Cardiac fibroblast (primary cell): ENCODE results near the gene INPP5A.
"Not testable (repeated sequence)": the region's sequence is repeated elsewhere in the genome, so short reads cannot be mapped to it uniquely, and the experiment has no call there.

Experiments used
- DNase-seq, 2 donors: peaks; one replicate each; pipeline versions ENCODE4 v3.0.0 to v3.0.0-alpha.2; 2010; ENCODE audit warnings: low read depth in 2 of 2
- H3K4me3 ChIP-seq, 2 donors: replicated peaks in 1 of 2; 1 replicate in 1 of 2; 2 replicates in 1 of 2; pipeline ENCODE4 v1.5.1; 2011; ENCODE audit warnings: low read depth in 2 of 2, low read length in 2 of 2, mild to moderate bottlenecking in 2 of 2, moderate library complexity in 1 of 2
- TF ChIP-seq, protein P1 (sequence below): IDR thresholded peaks from one replicate; pipeline ENCODE4 v1.5.1; 2011; ENCODE audit warnings: low read depth, mild to moderate bottlenecking, low read length, inconsistent platforms

Gene INPP5A

DNA sequence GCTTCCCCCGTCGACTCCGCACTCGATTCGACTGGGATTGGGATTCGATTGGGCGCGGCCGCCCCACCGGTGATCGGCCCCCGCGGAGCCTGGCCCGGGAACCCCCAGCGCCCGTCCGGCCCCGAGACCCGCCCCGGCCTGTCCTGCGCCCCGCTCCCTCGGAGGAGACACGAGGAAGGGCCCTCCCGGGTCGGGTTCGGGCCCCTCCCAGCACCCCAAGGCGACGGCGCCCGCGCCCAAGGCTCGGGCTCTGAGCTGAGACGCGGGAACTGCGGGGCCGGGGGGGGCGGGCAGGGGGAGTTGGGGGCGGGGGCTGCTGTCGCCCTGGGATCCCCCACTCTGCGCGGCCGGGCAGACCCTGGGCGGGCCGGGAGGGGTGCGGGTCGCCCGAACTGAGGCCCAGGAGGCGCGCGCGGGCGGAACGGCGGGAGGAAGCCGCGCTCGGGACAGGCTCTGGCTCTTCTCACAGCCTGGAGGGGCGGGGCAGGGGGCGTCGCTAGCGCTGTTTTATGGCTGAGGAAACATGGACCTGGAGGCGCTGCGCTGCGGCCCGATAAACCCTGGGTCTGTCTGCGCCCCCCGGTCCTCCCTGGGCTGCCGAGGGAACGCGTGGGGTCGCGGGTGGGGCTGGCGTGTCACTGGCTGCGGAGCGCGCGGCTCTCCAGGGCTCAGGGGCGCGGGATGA lies 250.1 kb downstream of the INPP5A start:
- TF ChIP-seq, protein P1, sequence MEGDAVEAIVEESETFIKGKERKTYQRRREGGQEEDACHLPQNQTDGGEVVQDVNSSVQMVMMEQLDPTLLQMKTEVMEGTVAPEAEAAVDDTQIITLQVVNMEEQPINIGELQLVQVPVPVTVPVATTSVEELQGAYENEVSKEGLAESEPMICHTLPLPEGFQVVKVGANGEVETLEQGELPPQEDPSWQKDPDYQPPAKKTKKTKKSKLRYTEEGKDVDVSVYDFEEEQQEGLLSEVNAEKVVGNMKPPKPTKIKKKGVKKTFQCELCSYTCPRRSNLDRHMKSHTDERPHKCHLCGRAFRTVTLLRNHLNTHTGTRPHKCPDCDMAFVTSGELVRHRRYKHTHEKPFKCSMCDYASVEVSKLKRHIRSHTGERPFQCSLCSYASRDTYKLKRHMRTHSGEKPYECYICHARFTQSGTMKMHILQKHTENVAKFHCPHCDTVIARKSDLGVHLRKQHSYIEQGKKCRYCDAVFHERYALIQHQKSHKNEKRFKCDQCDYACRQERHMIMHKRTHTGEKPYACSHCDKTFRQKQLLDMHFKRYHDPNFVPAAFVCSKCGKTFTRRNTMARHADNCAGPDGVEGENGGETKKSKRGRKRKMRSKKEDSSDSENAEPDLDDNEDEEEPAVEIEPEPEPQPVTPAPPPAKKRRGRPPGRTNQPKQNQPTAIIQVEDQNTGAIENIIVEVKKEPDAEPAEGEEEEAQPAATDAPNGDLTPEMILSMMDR = no peak
- H3K4me3 ChIP-seq = no peak overlapping the region
- DNase-seq = no peak

DNA sequence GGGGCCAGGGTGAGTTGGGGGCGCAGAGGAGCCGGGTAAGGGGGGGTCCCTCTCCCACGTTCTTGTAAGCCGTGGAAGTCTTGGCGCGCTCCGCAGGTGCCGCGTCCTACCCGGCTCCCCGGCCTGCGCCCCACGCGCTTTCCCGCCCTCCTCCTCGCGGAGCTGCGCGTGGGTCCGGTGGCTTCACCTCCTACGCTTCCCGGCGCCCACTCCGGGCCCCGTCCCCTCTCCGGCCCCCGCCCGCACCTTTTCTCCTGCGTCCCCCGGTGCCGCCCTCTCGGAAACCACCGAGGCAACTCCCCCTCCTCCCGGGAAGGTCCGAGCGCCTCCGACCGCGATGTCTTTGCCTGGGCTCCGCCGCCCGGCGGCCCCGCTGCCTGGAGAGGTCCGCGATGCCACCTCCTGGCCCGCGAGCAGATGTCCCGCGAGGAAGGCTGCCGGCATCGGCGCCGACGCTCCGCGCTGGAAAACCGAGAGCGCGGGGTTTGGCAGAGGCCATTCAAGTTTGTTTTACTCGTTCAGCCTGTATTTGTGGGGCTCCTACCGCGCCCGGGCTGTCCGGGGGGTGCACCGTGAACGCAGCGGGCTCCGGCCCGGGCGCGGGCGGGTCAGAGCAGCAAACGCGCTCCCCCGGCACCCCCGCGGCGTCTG lies 250.7 kb downstream of the INPP5A start:
- peak; percentile 16 to 30 for DNase-seq
- H3K4me3 ChIP-seq = no peak overlapping the region
- TF ChIP-seq, protein P1 = peak; percentile 16

DNA sequence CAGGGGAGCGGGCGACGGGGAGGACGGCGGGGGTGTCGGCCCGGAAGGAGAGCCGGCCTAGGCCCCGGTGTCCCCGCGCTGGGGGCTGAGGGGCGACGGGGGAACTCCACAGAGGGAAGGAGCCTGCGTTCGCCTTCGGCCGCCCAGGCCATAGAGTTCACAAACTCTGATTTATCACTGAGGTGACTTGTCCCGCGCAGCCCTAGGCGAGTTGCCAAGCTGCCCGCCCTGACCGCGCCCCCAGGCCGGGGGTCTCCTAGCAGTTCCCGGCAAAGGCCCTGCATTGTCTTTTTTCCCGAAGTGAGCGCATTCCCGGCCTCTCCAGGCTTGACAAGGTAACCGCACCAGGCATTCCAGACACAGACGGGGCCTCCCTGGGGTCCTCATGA lies 251.2 kb downstream of the INPP5A start:
- no peak overlapping the region for H3K4me3 ChIP-seq
- TF ChIP-seq, protein P1 = no peak
- DNase-seq = no peak

DNA sequence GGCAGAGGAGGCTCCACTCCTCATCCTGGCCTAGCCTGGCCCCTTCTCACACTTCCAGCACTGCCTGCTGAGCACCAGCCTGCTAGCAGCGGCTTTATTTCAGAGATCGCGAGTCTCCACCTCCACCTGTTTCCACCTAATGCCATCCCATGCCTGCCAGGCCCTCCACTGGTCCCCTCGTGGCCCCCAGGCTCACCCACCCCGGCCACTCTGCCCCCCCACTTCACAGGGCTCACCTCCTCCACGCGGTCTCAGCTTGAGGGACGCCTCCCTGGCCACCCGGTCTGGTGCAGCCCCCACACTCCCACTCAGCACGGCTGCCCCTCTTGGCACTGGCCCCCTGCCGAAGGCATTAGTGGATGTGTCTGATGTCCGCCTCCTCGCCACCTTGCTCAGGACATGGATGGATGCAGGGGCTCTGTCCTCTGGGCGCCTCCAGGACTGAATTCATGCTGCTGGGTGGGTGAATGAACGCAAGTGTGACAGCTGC lies 252.1 kb downstream of the INPP5A start:
- TF ChIP-seq, protein P1 = no peak
- DNase-seq = no peak
- no peak overlapping the region for H3K4me3 ChIP-seq

DNA sequence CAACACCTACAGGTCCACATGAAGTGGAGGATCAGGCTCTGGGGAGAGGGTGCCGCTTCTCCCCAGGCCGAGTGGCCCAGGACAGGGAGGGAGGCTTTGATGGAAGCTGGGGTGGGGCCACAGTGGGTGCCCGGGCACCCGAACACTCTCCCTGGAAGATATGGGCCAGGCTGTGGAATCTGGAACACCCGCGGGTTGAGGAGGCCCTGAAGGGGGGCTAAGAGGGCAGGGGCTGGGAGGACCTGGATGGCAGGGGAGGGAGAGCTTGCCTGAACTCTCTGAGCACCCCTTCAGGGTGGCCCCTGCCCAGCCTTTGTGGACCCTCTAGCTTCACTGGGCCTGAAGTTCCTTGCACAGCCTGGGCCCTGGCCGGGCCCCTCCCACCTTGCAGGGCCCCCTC lies 252.9 kb downstream of the INPP5A start:
- TF ChIP-seq, protein P1 = no peak
- DNase-seq = no peak
- no peak overlapping the region for H3K4me3 ChIP-seq

DNA sequence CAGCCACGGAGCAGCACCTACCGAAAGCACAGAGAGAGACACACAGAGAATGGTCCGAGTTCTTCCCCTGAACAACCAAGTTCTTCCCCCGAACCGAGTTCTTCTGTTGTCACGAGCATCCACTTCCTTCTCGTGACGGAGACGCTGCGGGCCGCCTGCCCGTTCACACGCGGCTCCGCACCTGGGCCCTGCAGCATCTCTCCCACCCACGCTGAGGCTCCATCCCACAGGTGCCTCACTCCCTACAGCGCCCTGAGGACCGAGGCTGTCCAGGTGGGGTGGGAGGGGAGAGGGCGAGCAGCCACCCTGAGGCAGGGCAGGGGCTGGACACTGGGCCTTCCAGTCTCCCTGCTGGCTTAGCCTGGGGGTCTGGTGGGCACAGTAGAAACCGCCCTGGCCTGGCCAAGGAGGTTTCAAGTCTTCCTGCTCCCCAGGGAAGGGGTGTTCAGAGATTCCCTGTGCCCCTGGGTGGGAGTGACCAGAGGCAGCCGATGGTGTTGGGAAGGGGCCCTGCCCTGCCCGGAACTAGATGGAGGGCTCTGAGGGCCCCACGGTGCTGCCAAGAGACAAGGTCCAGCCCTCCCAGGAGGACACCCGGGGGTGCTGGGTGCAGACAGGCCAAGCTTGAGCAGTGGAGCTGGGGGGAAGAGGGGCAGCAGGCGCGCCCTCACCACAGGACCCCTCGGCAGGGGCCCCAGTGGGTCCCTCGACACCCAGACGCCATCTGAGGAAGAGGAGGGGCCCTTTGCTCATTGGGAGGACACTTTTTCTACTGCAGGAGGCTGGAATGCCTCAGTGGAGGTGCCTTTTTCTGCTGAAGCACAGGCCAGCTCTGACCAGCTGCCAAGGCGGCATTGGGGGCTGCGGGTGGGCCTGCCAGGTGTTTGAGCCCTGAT lies 253.6 kb downstream of the INPP5A start:
- no peak for DNase-seq
- TF ChIP-seq, protein P1 = no peak

DNA sequence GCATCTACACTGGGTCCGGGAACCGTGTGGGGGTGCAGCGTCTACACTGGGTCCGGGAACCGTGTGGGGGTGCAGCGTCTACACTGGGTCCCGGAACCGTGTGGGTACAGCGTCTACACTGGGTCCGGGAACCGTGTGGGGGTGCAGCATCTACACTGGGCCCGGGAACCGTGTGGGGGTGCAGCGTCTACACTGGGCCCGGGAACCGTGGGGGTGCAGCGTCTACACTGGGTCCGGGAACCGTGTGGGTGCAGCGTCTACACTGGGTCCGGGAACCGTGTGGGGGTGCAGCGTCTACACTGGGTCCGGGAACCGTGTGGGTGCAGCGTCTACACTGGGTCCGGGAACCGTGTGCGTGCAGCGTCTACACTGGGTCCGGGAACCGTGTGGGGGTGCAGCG lies 254.5 kb downstream of the INPP5A start:
- not testable (repeated sequence) for H3K4me3 ChIP-seq, DNase-seq

More for the DNA sequence above, 253.6 kb downstream of the INPP5A start:
- no peak overlapping the region for H3K4me3 ChIP-seq
